Fibroblast of lung (primary cell): ENCODE measurements around the gene ASIC3. TPM values are rescaled to one million over a fixed set of nuclear protein-coding genes. Genes with fewer than 3 reads are reported as not detected.

Experiments used
- DNase-seq, 2 donors: peaks; one replicate each; pipeline versions ENCODE4 v3.0.0 to v3.0.0-alpha.2; 2010; ENCODE audit warnings: low read depth in 2 of 2
- H2AFZ ChIP-seq: 2 replicates; pipeline ENCODE4 v1.5.1; 2012; ENCODE audit warnings: low read length, control low read depth, inconsistent platforms
- H3K27ac ChIP-seq: 2 replicates; pipeline ENCODE4 v1.5.1; 2011; ENCODE audit warnings: low read length, control low read depth; ENCODE audit not compliant: insufficient read depth
- H3K27me3 ChIP-seq: 2 replicates; pipeline ENCODE4 v1.5.1; 2011; ENCODE audit warnings: mild to moderate bottlenecking, low read length; ENCODE audit not compliant: control insufficient read depth, insufficient read depth
- H3K36me3 ChIP-seq: 2 replicates; pipeline ENCODE4 v1.5.1; 2011; ENCODE audit warnings: low read length; ENCODE audit not compliant: control insufficient read depth, insufficient read depth
- H3K4me1 ChIP-seq: 2 replicates; pipeline ENCODE4 v1.5.1; 2011; ENCODE audit warnings: low read length; ENCODE audit not compliant: control insufficient read depth, insufficient read depth; ENCODE audit errors: extremely low read depth
- H3K4me2 ChIP-seq: 2 replicates; pipeline ENCODE4 v1.5.1; 2011; ENCODE audit warnings: low read length, control low read depth; ENCODE audit not compliant: insufficient read depth; ENCODE audit errors: extremely low read depth
- H3K4me3 ChIP-seq, 4 experiments: fragments of 200-600 bp in 1 of 4; sonication (generic) in 1 of 4; replicated peaks in 1 of 4; 2 replicates each; pipeline ENCODE4 v1.5.1; 2011 to 2016; ENCODE audit warnings: low read length in 4 of 4, low read depth in 3 of 4, mild to moderate bottlenecking in 3 of 4, control low read depth in 2 of 4, inconsistent platforms in 1 of 4, mixed read lengths in 1 of 4; ENCODE audit not compliant: insufficient read depth in 1 of 4; ENCODE audit errors: control extremely low read depth in 1 of 4
- H3K79me2 ChIP-seq: 2 replicates; pipeline ENCODE4 v1.5.1; 2012; ENCODE audit warnings: mild to moderate bottlenecking, low read length, inconsistent platforms; ENCODE audit not compliant: control insufficient read depth, insufficient read depth
- H3K9ac ChIP-seq: 2 replicates; pipeline ENCODE4 v1.5.1; 2011; ENCODE audit warnings: mild to moderate bottlenecking, low read length, control low read depth; ENCODE audit not compliant: insufficient read depth
- H3K9me3 ChIP-seq: 2 replicates; pipeline ENCODE4 v1.5.1; 2012; ENCODE audit warnings: low read depth, low read length; ENCODE audit not compliant: control insufficient read depth, insufficient read depth
- H4K20me1 ChIP-seq: 2 replicates; pipeline ENCODE4 v1.5.1; 2011; ENCODE audit warnings: low read length; ENCODE audit not compliant: control insufficient read depth, insufficient read depth; ENCODE audit errors: extremely low read depth
- CTCF ChIP-seq, 2 donors: IDR thresholded peaks in 1 of 2; conservative IDR thresholded peaks in 1 of 2; 1 replicate in 1 of 2; 2 replicates in 1 of 2; pipeline ENCODE4 v1.5.1; 2011 to 2012; ENCODE audit warnings: low read length in 2 of 2, control low read depth in 1 of 2, inconsistent platforms in 1 of 2, low read depth in 1 of 2, mild to moderate bottlenecking in 1 of 2
- EZH2 ChIP-seq: IDR thresholded peaks from 2 replicates; pipeline ENCODE4 v1.5.1; 2012; ENCODE audit warnings: low read length, control low read depth, mild to moderate bottlenecking; ENCODE audit errors: missing control alignments
- polyA plus RNA-seq, 2 donors: library from polyadenylated mRNA; depleted of rRNA in 1 of 2; stranded (reverse) in 1 of 2; unstranded in 1 of 2; fragments of >200 nt; gene quantifications; 2 replicates each; pipeline ENCODE4 v1.2.1, GENCODE V29; 2011 to 2012; ENCODE audit warnings: missing spikeins in 1 of 2
- total RNA-seq: library from RNA; depleted of rRNA; stranded (reverse); fragments of >200 nt; gene quantifications from 2 replicates; pipeline ENCODE4 v1.2.1, GENCODE V29; 2014

Gene ASIC3
- total and polyA plus RNA-seq, 2 donors (not counting 1 experiment from before 2014, with no cell fraction given): 0.07 to 0.17 TPM

GRCh38 chr7:151060113-151060415, 11.7 kb downstream of the ASIC3 start:
- H3K4me2 ChIP-seq: peak overlapping the region; percentile 93
- peaks cover 9% of the 10 kb centered on the region for H3K36me3 ChIP-seq
- peak overlapping the region; percentile 74 for H3K9ac ChIP-seq
- no peaks in the 10 kb centered on the region for H4K20me1 ChIP-seq
- peak overlapping the region; percentile 80 to 89 (median 81) for H3K4me3 ChIP-seq
- no peak for TF ChIP-seq CTCF (conservative IDR thresholded peaks at IDR 0.05 in 1 of 2, IDR thresholded peaks at IDR 0.05 in 1 of 2; ENCODE audit: low read depth in 1 of 2, low read length in 2 of 2)
- H3K4me1 ChIP-seq: peaks cover 23% of the 10 kb centered on the region
- DNase-seq: no peak
- H3K27me3 ChIP-seq: no peaks in the 10 kb centered on the region
- H3K27ac ChIP-seq: peak overlapping the region; percentile 93
- H2AFZ ChIP-seq: no peak overlapping the region
- no peaks in the 10 kb centered on the region for H3K9me3 ChIP-seq
- H3K79me2 ChIP-seq: peaks cover 33% of the 10 kb centered on the region

- Histone ChIP-seq H3K27ac (peak overlapping the region; percentile 93), H3K79me2 (peaks cover 33% of the 10 kb centered on the region), H3K4me1 (peaks cover 23% of the 10 kb centered on the region), H4K20me1 (no peaks in the 10 kb centered on the region), H3K9ac (peak overlapping the region; percentile 74), H3K4me2 (peak overlapping the region; percentile 93), H3K4me3 (peak overlapping the region; percentile 80 to 89 (median 81)), H2AFZ (no peak overlapping the region), H3K36me3 (peaks cover 13% of the 10 kb centered on the region), H3K27me3 (no peaks in the 10 kb centered on the region), H3K9me3 (no peaks in the 10 kb centered on the region)
- peak in 1 of 2 donors; percentile 34 for DNase-seq
- TF ChIP-seq EZH2 (no peak), CTCF (conservative IDR thresholded peaks at IDR 0.05 in 1 of 2, IDR thresholded peaks at IDR 0.05 in 1 of 2; ENCODE audit: low read depth in 1 of 2, low read length in 2 of 2) (peak in 1 of 2 donors; percentile 5)
These were observed 12.3 kb downstream of the ASIC3 start for GRCh38 chr7:151060416-151061212.

GRCh38 chr7:151061213-151062110, 13.1 kb downstream of the ASIC3 start:
- H3K4me2 ChIP-seq: peak overlapping the region; percentile 93
- H3K9me3 ChIP-seq: no peaks in the 10 kb centered on the region
- no peaks in the 10 kb centered on the region for H4K20me1 ChIP-seq
- peaks cover 23% of the 10 kb centered on the region for H3K4me1 ChIP-seq
- no peak overlapping the region for H3K9ac ChIP-seq
- peak overlapping the region; percentile 93 for H3K27ac ChIP-seq
- H3K79me2 ChIP-seq: peaks cover 33% of the 10 kb centered on the region
- no peaks in the 10 kb centered on the region for H3K27me3 ChIP-seq
- H3K36me3 ChIP-seq: peaks cover 18% of the 10 kb centered on the region
- H2AFZ ChIP-seq: no peak overlapping the region
- no peak for DNase-seq
- TF ChIP-seq CTCF (conservative IDR thresholded peaks at IDR 0.05 in 1 of 2, IDR thresholded peaks at IDR 0.05 in 1 of 2; ENCODE audit: low read depth in 1 of 2, low read length in 2 of 2) (no peak), EZH2 (no peak)
- peak overlapping the region; percentile 12 to 89 (median 81) for H3K4me3 ChIP-seq
